ENCODE results near the gene COL9A1. TPM values are rescaled to one million over a fixed set of nuclear protein-coding genes. Genes with fewer than 3 reads are reported as not detected.

The COL9A1 gene
- polyA plus RNA-seq, 1 of the 3 experiments (the other 2 are of a cell fraction), result 0.05 TPM

- Histone ChIP-seq H3K4me2 (no peak overlapping the region), H3K27ac (ENCODE audit: low read depth in 2 of 2, low read length in 1 of 2) (no peak overlapping the region), H3K9ac (no peak overlapping the region), H3K79me2 (ENCODE audit: insufficient read depth) (no peaks in the 10 kb centered on the region), H3K9me2 (no peaks in the 10 kb centered on the region), H3K9me3 (no peaks in the 10 kb centered on the region), H4K20me1 (ENCODE audit: insufficient read depth) (no peaks in the 10 kb centered on the region), H3K4me3 (ENCODE audit: low read depth in 2 of 2, low read length in 1 of 2) (no peak overlapping the region), H3K4me1 (ENCODE audit: control insufficient read depth in 1 of 2, insufficient read depth in 2 of 2, low read depth in 1 of 2, low read length in 1 of 2) (no peaks in the 10 kb centered on the region; a peak in 2 of 4 replicates), H3K36me3 (replicated peaks in 1 of 2; ENCODE audit: control insufficient read depth in 1 of 2, insufficient read depth in 2 of 2, low read length in 1 of 2) (no peaks in the 10 kb centered on the region), H3K27me3 (ENCODE audit: insufficient read depth) (peaks cover 8% of the 10 kb centered on the region; the same call in 1 of the 2 replicates), H2AFZ (ENCODE audit: low read depth) (no peak overlapping the region), H3F3A (replicated peaks; ENCODE audit: insufficient read depth) (no peaks in the 10 kb centered on the region)
- WGBS (ENCODE audit: low lambda C conversion rate), result 100% methylated on average over 1 of the region's 2 CpGs
- ChIA-PET CTCF (interaction anchor here (0.8 to 2.6 kb wide), 3 partner anchors 10 to 462 kb away, joined by 3 to 6 read pairs (median 3); no protein-coding TSS in a partner anchor), POLR2A (no interaction called here)
- DNase-seq, result no peak
- TF ChIP-seq SMC3 (IDR thresholded peaks at IDR 0.05; ENCODE audit: low read depth, low read length), result no peak
- no peak for TF ChIP-seq REST (IDR thresholded peaks at IDR 0.05; ENCODE audit: low read depth, low read length)
- no peak for TF ChIP-seq CTCF (IDR thresholded peaks at IDR 0.05)
- TF ChIP-seq NRF1 (IDR thresholded peaks at IDR 0.05; ENCODE audit: low read depth, low read length), result no peak
- TF ChIP-seq POLR2AphosphoS5 (IDR thresholded peaks at IDR 0.05; ENCODE audit: low read depth, low read length), result no peak
- TF ChIP-seq TCF12 (IDR thresholded peaks at IDR 0.05), result no peak
- no peak for TF ChIP-seq FOXJ3 (CRISPR knock-in tag; IDR thresholded peaks at IDR 0.05)
- TF ChIP-seq MEF2A (IDR thresholded peaks at IDR 0.05; ENCODE audit: borderline replicate concordance, low read depth), result no peak
These were observed 77.8 kb downstream of the COL9A1 start for GRCh38 chr6:70225055-70225454.

- TF ChIP-seq FOXJ3 (CRISPR knock-in tag; IDR thresholded peaks at IDR 0.05) (no peak), TCF12 (IDR thresholded peaks at IDR 0.05) (no peak), MAX (IDR thresholded peaks at IDR 0.05; ENCODE audit: low read depth) (no peak), EZH2phosphoT487 (IDR thresholded peaks at IDR 0.05; ENCODE audit: borderline replicate concordance, low read depth) (no peak), TEAD4 (IDR thresholded peaks at IDR 0.05; ENCODE audit: borderline replicate concordance, insufficient read depth) (no peak), CTCF (IDR thresholded peaks at IDR 0.05) (no peak)
- WGBS (ENCODE audit: low lambda C conversion rate), result 36% methylated on average over 2 of the region's 2 CpGs
- no peaks in the 10 kb centered on the region for H3F3A ChIP-seq (replicated peaks; ENCODE audit: insufficient read depth)
- POLR2A ChIA-PET, result no interaction called here
- H3K79me2 ChIP-seq (ENCODE audit: insufficient read depth), result no peaks in the 10 kb centered on the region
- no peak overlapping the region for H2AFZ ChIP-seq (ENCODE audit: low read depth)
- no peak overlapping the region for H3K4me3 ChIP-seq (ENCODE audit: low read depth in 2 of 2, low read length in 1 of 2)
- no peaks in the 10 kb centered on the region for H3K9me2 ChIP-seq
- H3K9ac ChIP-seq, result no peak overlapping the region
- H3K9me3 ChIP-seq, result no peaks in the 10 kb centered on the region
- no peaks in the 10 kb centered on the region; a peak in 2 of 4 replicates for H3K4me1 ChIP-seq (ENCODE audit: control insufficient read depth in 1 of 2, insufficient read depth in 2 of 2, low read depth in 1 of 2, low read length in 1 of 2)
- no peak overlapping the region for H3K27ac ChIP-seq (ENCODE audit: low read depth in 2 of 2, low read length in 1 of 2)
- H3K27me3 ChIP-seq (ENCODE audit: insufficient read depth), result peaks cover 8% of the 10 kb centered on the region; the same call in 1 of the 2 replicates
- H3K36me3 ChIP-seq (replicated peaks in 1 of 2; ENCODE audit: control insufficient read depth in 1 of 2, insufficient read depth in 2 of 2, low read length in 1 of 2), result no peaks in the 10 kb centered on the region
- peak; percentile 8 for DNase-seq
- no peaks in the 10 kb centered on the region for H4K20me1 ChIP-seq (ENCODE audit: insufficient read depth)
- H3K4me2 ChIP-seq, result no peak overlapping the region
- CTCF ChIA-PET, result interaction anchor here (1.2 to 6.2 kb wide), 7 partner anchors 39 to 734 kb away, joined by 4 to 104 read pairs (median 20); partner anchors contain the start of gene B3GAT2
These were observed 80.5 kb downstream of the COL9A1 start for GRCh38 chr6:70222439-70222749.
